GM19372 (cell line): ENCODE results near the gene TENM4.
A peak's percentile ranks its signal among the peaks of the same experiment; 100 is the strongest.
"Not testable (repeated sequence)": the region's sequence is repeated elsewhere in the genome, so short reads cannot be mapped to it uniquely, and the experiment has no call there.

Experiments used
- ATAC-seq: cut with Tn5 transposase; IDR thresholded peaks from one replicate; pipeline ENCODE4 v1.9.1; 2021; ENCODE audit warnings: mild to moderate bottlenecking, low read depth, moderate library complexity; ENCODE audit not compliant: unreplicated experiment

The TENM4 gene

GRCh38 chr11:78647986-78648875, 792.6 kb downstream of the TENM4 start:
- no peak for ATAC-seq

- no peak for ATAC-seq
Measured at GRCh38 chr11:78647266-78647915, 793.4 kb downstream of the TENM4 start.

- ATAC-seq, result peak; percentile 62
Measured at GRCh38 chr11:78646564-78647185, 794.2 kb downstream of the TENM4 start.

GRCh38 chr11:78645226-78646202, 795.3 kb downstream of the TENM4 start:
- ATAC-seq, result no peak

GRCh38 chr11:78643676-78644056, 797.2 kb downstream of the TENM4 start:
- no peak for ATAC-seq

GRCh38 chr11:78642979-78643675, 797.7 kb downstream of the TENM4 start:
- ATAC-seq, result no peak

GRCh38 chr11:78641541-78641940, 799.3 kb downstream of the TENM4 start:
- no peak for ATAC-seq

GRCh38 chr11:78638704-78639380, 802.0 kb downstream of the TENM4 start:
- ATAC-seq, result no peak

- ATAC-seq, result not testable (repeated sequence)
Measured at GRCh38 chr11:78637527-78637926, 803.3 kb downstream of the TENM4 start.

GRCh38 chr11:78635814-78636506, 804.9 kb downstream of the TENM4 start:
- peak; percentile 91 for ATAC-seq

- no peak for ATAC-seq
Measured at GRCh38 chr11:78633516-78634310, 807.1 kb downstream of the TENM4 start.

GRCh38 chr11:78630561-78631303, 810.1 kb downstream of the TENM4 start:
- no peak for ATAC-seq

- no peak for ATAC-seq
Measured at GRCh38 chr11:78630155-78630554, 810.7 kb downstream of the TENM4 start.

GRCh38 chr11:78622666-78623065, 818.2 kb downstream of the TENM4 start:
- ATAC-seq, result no peak

GRCh38 chr11:78620159-78620558, 820.7 kb downstream of the TENM4 start:
- no peak for ATAC-seq

GRCh38 chr11:78615724-78616123, 825.1 kb downstream of the TENM4 start:
- ATAC-seq, result no peak

GRCh38 chr11:78613378-78613813, 827.4 kb downstream of the TENM4 start:
- ATAC-seq, result no peak
